GM19395 (cell line): ENCODE results near the gene JAG2.

ENCODE experiments used
- ATAC-seq: cut with Tn5 transposase; IDR thresholded peaks from one replicate; pipeline ENCODE4 v1.9.1; 2021; ENCODE audit warnings: mild to moderate bottlenecking, moderate library complexity; ENCODE audit not compliant: unreplicated experiment

Gene JAG2

DNA sequence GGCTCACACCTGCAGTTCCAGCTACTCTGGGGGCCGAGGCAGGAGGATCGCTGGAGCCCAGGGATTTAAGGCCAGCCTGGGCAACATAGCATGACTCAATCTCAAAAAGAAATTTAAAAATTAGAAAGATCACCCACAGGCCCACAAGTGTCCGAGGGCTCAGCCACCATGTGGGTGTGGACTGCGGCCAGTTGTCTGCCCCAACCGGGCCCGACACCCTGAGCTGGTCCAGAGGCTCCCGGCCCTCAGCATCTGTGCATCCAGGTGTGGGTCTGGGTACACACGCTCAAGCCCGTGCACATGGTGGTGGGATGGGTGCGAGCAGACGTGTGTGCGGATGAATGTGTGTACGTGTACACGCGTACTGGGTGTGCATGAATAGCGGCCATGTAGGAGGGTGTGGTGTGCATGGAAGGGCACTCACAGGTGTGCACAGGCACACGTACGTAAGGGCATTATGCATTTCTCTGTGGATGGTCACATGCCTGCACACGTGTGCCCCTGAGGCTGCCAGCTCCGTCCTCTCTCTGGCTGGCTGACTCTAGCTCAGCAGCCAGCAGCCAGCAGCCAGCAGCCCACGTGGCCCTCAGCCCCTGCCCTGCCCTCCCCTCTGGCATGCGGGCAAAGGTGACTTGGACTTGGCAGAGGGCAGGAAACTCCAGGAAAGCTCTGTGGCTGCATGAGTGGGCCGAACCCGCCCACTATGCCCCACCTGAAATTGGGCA lies 35.8 kb upstream of the JAG2 start:
- ATAC-seq, result no peak

DNA sequence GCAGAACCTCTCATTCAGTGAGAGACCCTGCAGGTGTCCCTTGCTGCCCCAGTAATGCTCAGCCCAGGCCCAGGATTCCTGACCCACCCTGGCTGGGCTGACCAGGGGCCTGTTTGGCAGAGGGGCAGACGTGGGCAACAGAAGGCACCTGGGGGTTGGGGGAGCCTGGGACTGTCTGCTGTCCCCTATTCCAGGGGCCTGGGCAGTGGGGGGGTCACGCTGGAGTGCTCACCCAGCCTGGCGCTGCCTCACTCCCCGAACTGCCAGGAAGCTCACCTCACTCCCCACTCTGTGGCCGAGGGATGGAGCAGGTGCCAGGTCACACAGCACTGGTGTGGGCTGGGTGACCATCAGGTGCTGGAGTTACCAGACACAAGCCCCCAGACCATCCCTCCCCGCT lies 35.1 kb upstream of the JAG2 start:
- no peak for ATAC-seq

DNA sequence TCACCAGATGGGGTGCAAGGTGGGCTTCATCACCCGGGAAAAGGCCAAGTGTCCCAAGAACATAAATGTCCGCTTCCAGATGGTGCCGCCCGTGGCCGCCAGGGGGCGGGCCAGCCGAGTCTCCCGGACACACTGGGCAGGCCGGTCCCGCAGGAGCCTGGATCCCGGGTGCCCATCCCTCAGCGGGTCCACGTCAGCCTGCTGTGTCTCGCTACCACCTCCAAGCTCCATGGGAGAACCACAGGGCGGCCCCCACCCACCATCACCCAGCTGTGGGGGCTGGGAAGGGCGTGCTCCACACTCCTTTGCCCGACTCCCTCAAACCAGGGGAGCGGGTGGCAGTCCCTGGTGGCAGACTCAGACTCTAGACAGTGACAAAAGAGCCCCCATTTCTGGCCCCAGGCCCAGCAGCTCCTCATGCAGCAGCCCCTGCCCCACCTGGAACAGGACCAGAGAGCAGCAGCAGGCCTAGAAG lies 34.5 kb upstream of the JAG2 start:
- no peak for ATAC-seq

DNA sequence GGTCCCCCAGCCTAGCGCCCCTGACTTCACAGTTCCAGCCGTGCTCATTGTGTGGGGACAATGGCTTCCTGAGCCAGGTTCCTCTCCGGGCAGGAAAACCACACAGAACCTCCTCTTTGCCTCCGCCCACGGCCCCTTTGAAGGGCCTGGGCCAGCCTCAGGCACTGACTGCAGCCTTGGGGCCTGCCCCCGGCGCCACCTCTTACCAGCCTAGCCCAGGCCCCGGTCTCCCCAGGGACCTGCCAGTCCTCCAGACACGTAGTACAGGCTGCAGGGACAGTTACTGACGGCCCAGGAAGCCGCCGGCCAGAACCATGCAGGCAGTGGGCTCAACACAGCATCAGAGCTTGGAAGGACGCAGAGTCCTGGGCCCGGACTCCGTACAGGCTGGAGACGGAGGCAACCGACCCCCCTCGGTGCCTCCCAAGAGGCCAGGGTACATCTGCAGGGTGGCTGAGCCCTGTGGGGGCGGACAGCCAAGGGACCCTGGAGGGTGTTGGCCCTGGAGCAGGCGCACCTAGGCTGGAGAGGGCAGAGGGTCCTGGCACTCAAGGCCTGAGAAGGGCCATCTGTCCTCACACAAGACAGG lies 33.4 kb upstream of the JAG2 start:
- no peak for ATAC-seq

DNA sequence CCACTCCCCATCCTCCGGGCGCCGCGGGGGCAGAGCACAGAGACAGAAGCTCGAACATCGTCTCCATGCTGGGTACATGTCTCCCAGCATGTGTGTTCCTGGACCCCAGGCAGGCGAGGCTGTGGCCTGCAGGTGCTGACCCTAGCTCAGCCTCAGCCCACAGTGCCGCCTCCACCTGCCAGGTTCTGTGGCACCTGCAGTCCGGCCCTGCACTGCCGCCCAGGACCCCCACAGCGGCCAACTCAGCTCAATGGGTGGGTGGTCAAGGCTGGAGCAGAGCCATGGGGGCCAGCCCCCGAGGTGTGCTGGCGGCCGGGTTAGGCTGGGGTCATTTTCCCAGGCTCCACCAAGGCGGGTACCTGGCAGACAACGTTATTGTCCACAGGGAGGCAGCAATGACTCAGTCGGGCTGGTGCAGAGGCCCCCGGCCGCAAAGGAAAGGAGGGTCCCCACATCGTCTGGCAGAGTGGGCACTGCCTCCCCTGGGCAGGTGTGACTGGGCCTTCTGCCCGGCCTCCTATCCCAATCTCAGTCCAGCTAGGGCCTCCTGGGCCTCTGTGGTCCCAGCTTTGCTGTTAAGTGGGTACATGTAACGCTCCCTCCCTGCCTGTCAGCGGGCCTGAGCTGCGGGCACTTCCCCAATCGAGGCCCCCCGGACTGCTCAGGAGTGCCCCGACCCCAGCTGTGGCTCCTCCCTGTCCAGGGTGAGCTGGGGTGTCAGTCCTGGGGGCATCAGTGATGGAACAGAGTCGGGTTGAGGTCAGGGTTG lies 32.8 kb upstream of the JAG2 start:
- ATAC-seq, result no peak

DNA sequence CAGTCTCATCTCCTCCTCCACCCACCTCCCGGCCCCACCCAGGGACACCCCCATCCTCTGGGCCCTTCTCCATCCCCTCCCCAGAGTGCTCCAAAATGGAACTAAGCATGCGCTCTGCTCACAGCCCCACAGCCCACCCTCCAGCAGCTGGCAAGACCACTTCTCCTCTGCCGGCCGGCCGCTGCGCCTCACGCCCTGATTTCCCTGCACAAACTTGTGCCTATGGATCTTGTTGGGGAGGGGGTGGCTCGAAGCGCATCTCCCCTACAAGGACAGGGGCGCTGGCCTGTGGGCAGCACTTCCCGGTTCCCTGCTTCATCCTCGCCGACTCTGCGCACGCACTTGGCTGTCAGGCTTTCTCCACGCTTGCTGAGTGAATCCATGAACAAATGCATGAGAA lies 32.1 kb upstream of the JAG2 start:
- ATAC-seq, result no peak

DNA sequence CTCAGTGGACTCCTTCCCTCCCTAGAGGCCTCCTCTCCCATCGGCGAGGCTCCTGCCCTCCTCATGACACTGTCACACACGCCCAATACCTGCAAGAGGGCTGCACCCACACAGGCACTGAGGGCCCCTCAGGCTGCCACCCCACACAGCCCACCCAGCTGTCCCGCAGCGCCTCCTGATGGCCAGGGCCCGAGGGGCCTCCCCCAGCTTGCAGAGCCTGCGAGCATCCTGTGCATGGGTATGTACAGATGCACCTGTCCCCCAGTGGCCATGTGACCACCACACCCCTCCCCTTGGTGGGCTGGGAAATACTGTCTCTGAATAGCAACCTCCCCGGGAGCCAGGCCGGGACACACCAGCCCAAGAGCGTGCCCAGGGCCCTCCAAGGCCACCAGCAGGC lies 31.5 kb upstream of the JAG2 start:
- no peak for ATAC-seq

DNA sequence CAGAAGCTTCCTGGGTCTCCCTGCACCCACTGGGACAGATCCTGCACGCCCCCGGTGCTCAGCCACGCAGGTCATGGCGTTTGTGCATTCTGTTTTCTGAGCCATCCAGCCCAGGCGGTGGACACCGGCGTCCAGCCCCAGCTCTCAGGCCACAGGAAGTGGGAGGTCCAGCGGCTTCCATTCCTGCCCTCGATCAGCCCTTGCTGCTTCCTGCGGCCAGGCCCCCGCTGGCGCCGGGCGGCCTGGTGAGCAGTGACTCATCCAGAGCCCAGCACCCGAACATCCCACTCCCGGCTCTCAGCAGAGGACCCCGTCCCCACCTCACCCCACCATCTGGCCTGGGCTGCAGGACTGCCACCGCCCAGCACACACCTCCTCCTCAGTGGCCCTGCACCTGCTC lies 30.5 kb upstream of the JAG2 start:
- ATAC-seq, result no peak

DNA sequence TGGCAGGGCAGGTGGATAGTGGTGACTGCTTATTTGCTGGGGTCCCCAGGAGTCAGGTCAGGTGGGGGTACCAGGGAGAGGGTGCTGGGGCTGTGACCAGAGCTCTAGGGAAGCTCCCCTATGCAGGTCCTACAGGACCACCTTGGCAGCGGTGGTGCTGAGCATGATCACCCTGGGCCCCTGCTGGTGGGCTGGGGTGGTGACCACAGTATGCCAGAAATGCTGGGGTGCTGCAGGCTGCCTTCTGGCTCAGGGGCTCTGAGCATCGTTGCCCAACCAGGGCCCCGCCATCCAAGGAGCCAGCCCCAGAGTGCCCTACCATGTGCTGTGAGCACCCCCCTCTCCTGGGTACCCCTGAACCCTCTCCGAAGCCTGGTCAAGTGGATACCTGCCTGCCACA lies 30.0 kb upstream of the JAG2 start:
- ATAC-seq, result no peak

DNA sequence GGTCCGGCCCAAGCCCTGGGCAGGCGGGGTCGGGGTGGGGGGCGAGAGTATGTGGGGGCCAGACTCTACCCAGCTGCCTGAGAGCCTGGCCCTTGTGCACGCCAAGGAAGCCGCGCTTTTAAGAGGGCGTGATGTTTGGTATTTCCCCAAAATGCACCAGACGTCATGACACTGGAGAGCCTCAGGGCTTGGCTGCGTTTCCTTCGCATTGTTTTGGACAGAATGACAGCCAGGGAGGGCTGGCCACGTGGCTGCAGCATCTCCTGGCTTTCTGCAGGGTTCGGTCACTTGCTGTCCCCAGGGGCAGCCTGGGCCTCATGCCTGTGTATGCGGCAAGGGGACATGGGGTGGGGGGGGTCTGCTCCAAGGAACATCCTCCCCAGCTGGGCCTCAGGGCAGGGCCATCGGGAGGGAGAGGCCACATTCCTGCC lies 28.6 kb upstream of the JAG2 start:
- no peak for ATAC-seq

DNA sequence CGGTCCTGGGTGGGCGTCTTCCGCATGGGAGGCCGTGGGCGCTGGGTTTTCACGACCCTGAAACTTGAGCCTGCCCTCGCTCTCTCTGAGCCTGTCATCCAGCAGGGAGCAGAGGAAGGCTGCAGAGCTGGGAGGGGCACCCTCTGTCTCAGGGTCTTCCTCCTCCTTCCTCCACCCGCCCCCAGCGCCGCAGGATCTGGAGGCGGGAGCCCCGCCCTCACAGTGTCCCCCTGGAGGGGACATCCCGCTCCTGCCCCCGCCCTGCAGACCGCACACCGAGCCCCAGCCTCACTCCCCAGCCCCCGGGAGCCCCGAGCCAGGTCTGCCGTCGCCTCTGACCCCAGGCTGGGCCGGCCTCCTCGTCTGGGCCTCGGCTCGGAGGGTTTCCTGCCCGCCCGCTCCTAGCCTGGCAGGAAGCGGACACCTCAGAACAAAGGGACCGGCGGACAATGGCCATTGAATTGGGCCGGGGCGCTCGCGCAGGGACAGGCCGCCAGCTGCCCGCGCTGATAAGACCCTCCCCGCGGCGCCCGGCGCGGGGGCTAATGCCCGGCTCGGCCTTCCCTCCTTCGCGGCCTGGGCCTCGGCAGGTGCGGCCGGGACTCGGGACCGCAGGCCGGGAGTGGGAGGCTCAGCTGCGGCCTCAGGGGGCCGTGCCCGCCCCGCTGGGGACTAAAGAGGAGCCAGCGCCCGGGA lies 27.8 kb upstream of the JAG2 start:
- no peak for ATAC-seq

DNA sequence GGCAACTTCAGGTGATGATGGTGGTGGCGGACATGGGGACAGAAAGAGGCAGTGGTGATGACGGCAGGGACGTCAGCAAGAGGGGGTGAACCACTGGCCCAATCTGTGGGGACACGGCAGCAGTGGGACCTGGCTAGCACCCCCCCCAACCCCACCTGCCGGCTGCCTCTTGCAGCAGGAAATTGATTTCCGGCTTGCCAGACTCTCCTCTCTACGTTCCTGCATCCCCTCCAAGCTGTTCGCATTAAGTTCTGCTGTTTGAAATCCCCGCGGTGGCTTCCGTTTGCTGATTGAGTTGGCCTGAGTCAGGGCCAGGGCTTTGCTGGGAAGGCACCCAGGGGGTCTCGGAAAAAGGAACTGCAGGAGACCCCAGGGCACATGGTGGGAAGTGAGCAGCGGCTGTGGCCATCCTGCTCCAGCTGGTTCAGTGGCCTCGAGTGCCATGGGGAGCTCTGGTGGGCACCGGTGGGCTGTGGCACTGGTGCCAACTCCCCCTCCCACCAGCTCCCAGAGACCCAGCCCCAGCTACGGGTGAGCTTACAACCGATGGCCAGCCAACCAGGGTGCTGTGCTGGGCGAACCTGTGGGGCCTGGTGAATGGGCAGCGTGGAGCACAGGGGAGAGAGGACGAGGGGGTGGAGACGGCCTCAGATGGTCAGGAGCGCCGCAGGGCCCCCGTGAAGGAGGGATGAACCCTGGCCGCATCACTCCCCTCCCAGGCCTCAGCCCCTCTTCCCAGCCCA lies 27.1 kb upstream of the JAG2 start:
- no peak for ATAC-seq

DNA sequence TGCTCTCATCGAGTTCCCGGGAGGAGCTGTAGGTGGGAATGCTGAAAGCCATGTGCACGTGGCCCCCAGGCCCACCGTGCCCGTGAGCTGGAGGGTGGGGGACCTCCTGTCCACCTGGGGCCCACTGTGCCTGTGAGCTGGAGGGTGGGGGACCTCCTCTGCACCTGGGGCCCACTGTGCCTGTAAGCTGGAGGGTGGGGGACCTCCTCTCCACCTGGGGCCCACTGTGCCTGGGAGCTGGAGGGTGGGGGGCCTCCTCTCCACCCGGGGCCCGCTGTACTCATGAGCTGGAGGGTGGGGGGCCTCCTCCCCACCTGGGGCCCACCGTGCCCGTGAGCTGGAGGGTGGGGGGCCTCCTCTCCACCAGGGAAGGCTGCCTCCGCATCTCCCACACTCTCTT lies 26.5 kb upstream of the JAG2 start:
- ATAC-seq, result no peak

DNA sequence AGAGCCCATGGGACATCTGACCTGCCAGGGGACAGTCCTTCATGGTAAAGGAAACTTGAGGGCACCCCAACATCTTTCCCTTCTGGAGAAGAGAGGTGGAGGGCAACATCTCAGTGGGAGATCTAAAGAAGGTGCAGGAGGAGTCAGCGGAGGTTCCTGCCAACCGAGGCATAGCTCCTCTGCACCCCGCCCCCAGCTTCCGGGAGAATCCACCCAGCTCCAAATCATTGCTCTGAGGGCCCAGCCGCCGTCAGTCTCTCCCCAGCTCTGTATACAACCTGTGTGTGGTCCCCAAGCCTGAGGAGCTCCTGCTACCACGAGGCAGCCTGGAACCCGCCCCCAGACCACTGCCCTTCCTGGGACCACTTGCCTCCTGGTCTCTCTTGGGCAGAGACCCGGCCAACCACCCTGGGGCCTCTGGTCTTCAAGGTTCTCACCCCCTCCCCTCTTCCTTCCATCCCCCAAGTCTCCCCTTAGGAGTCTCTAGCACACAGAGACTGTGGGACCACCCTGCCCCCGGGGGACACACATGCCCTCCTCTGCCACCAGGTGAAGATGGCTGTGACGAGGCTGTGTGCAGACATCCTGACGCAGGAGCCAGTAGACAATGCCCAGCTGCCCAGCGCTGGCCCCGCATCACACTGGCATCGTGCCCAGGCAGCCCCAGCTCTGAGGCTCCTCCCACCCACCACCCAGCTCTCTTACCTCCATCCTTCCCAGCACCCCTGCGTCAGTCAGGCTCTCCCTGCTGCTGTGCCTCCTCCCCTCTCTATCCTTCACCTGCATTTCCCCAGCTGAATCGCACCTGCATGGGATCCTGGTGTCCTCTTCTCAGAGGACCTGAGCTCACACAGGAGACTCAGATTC lies 25.6 kb upstream of the JAG2 start:
- ATAC-seq, result no peak

DNA sequence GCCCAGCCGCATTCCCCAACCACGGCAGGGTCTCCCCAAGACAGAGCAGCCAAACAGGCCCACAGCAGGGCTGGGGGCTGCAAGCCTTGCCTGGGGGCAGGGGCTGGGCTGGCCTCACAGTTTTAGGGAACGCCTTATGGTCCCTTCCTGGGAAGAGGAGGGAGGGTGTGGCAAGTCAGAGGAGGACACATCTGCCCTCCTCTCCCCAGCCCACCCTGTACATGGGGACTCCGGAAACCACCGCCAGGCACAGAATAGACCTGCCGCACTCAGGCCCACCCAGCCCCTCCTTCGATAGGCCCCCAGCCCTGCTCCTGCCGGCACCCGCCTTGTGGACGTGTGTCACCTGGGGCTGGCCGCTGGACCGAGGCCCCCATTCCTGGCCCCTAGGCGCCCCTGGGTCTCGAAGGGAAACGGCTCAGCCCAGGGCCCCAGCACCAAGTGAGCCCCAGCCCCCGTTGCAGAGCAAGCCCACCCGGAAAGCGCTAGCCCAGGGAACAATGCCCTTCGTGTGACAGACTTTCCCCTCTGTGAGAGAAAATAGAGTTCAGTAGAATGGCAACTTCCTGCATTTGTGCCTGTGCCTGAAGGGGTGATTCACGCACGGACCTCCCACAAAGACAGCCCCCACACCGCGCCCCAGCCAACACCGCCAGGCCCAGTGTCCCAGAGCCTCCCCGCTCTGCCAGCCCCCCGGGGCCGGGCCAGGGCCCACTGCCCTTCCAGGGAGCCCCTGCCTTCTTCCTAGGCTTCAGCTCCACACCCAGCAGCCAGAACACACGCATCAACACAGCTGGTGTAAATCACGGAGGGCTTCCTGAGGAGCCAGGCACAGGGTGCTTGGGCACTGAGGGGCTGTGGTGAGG lies 24.5 kb upstream of the JAG2 start:
- ATAC-seq, result no peak

DNA sequence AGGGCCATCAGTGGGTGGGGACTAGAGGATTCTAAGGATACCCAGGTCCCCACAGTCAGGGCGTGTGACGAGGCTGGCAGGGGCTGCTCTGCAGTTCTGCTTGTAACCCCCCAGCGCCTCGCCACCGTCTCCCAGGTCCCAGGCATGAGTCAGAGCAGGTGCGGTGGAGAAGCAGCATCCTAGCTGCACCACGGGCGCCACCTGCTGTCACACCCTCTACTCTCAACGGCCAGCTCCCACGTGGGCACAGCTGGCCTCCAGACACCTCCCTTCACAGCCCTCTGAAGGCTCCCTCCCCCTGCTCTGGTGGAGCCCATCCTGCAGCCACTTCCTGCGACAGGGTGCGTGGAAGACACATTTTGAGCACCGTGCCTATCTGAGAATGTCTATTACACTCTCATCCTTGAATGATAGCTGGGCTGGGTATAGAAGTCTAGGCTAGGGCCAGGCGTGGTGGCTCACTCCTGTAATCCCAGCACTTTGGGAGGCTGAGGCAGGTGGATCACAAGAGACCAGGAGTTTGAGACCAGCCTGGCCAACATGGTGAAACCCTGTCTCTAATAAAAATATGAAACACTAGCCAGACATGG lies 19.5 kb upstream of the JAG2 start:
- ATAC-seq, result no peak

DNA sequence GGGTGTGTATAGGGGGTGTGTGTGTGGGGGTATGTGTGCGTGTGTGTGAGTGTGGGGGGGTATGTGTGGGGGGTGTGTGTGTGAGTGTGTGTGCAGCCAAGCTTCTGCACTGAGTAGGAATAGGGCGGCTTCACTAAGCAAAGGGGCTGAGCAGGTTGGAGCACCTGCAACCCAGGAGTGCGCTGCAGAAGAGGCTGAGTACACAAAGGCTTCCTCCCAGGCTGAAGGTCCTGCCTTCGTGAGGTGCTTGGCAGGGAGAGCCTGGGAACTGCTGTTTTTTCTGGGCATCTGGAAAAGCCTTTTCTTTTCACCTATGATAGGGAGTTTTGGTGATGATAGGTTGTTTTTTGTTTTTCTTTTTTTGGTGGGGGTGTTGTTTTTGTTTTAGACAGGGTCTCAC lies 18.5 kb upstream of the JAG2 start:
- no peak for ATAC-seq

DNA sequence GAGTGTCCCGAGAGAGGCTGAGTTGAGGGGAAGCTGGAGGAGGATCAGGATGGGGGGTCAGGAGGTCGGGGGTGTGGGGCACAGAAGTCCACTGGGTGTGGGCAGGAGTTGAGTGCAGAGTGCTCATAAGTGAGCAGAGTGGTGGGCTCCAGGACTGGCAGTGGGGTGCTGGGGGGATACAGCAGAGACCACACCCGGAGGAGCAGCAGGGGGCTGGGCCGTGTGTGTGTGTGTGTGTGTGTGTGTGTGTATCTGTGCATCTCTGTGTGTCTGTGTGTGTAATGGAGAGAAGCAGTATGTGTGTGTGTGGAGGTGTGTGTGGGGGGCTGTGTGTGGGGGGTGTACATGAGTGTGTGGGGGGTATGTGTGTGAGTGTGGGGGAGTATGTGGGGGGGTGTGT lies 17.4 kb upstream of the JAG2 start:
- ATAC-seq, result no peak

DNA sequence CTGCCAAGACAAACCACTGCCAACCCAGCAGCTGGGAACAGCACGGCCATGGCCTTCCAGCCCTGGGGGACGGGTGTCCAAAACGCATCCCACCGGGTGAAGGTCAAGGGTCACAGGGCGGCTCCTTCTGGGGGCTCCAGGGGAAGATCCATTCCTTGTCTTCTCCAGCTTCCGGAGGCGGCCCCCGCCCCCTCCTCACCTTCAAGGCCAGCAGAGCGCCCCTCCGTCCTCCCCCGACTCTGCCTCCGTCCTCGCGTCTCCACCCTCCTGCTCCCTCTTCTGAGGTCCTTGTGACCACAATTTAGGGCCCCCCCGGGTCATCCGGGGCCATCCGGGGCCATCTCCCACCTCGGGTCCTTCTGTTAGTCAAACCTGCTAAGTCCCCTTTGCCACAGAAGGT lies 16.4 kb upstream of the JAG2 start:
- no peak for ATAC-seq
